SK-N-SH treated with all-trans-retinoic acid at 6 μM for 48 hours (cell line): ENCODE measurements around the gene FGGY.

Experiments
- ATAC-seq: fragments of 200-7000 bp; cut with Tn5 transposase; 3 replicates; pipeline ENCODE4 v1.9.1; 2020; ENCODE audit warnings: mild to moderate bottlenecking, moderate library complexity
- ARNTL ChIP-seq: fragments of 450-650 bp; formaldehyde crosslinking; IDR thresholded peaks from 2 replicates; pipeline ENCODE4 v1.5.0; 2020; ENCODE audit warnings: low read depth, mild to moderate bottlenecking, moderate library complexity, borderline replicate concordance
- BACH2 ChIP-seq: fragments of 250-450 bp; sonication (Bioruptor Pico); IDR thresholded peaks from 2 replicates; pipeline ENCODE4 v1.9.0; 2021; ENCODE audit warnings: mild to moderate bottlenecking, borderline replicate concordance
- CSDC2 ChIP-seq: fragments of 250-450 bp; sonication (Bioruptor Pico); IDR thresholded peaks from 2 replicates; pipeline ENCODE4 v1.5.0; 2020; ENCODE audit warnings: mild to moderate bottlenecking, moderate library complexity
- ESRRG ChIP-seq: fragments of 250-450 bp; sonication (Bioruptor Pico); IDR thresholded peaks from 2 replicates; pipeline ENCODE4 v1.6.1; 2021; ENCODE audit warnings: mild to moderate bottlenecking
- ISL1 ChIP-seq: fragments of 250-450 bp; sonication (Bioruptor Pico); IDR thresholded peaks from 2 replicates; pipeline ENCODE4 v2.1.2; 2022; ENCODE audit warnings: mild to moderate bottlenecking, moderate library complexity
- OSR1 ChIP-seq: fragments of 250-450 bp; sonication (Bioruptor Pico); IDR thresholded peaks from 2 replicates; pipeline ENCODE4 v1.8.0; 2022; ENCODE audit warnings: moderate library complexity, mild to moderate bottlenecking, inconsistent platforms
- PPARA ChIP-seq: fragments of 250-450 bp; sonication (Bioruptor Pico); IDR thresholded peaks from 2 replicates; pipeline ENCODE4 v1.5.0; 2020; ENCODE audit warnings: mild to moderate bottlenecking, borderline replicate concordance
- RARB ChIP-seq: fragments of 250-450 bp; sonication (Bioruptor Pico); IDR thresholded peaks from 2 replicates; pipeline ENCODE4 v1.8.0; 2021; ENCODE audit warnings: mild to moderate bottlenecking, moderate library complexity
- SNAI2 ChIP-seq: fragments of 250-450 bp; sonication (Bioruptor Pico); IDR thresholded peaks from 2 replicates; pipeline ENCODE4 v1.5.0; 2020; ENCODE audit warnings: mild to moderate bottlenecking, moderate library complexity
- TCF4 ChIP-seq: fragments of 250-450 bp; sonication (Bioruptor Pico); IDR thresholded peaks from 2 replicates; pipeline ENCODE4 v1.8.0; 2021; ENCODE audit warnings: mild to moderate bottlenecking, moderate library complexity, borderline replicate concordance
- ZFP3 ChIP-seq: fragments of 250-450 bp; sonication (Bioruptor Pico); IDR thresholded peaks from 2 replicates; pipeline ENCODE4 v1.5.0; 2020; ENCODE audit warnings: mild to moderate bottlenecking, moderate library complexity
- ZFP30 ChIP-seq: fragments of 450-650 bp; formaldehyde crosslinking; IDR thresholded peaks from 2 replicates; pipeline ENCODE4 v1.5.0; 2022; ENCODE audit warnings: mild to moderate bottlenecking, moderate library complexity
- ZNF565 ChIP-seq: fragments of 450-650 bp; formaldehyde crosslinking; conservative IDR thresholded peaks from 2 replicates; pipeline ENCODE4 v1.5.0; 2020; ENCODE audit warnings: low read depth, mild to moderate bottlenecking, moderate library complexity
- ZNF70 ChIP-seq: fragments of 450-650 bp; formaldehyde crosslinking; IDR thresholded peaks from 2 replicates; pipeline ENCODE4 v1.5.0; 2020; ENCODE audit warnings: mild to moderate bottlenecking, moderate library complexity
- ZNF8 ChIP-seq: fragments of 450-650 bp; formaldehyde crosslinking; IDR thresholded peaks from 2 replicates; pipeline ENCODE4 v1.5.0; 2020; ENCODE audit warnings: mild to moderate bottlenecking, moderate library complexity
- TF ChIP-seq, protein P1 (sequence below): fragments of 250-450 bp; sonication (Bioruptor Pico); IDR thresholded peaks from 2 replicates; pipeline ENCODE4 v1.8.0; 2020; ENCODE audit warnings: mild to moderate bottlenecking, moderate library complexity, borderline replicate concordance
- TF ChIP-seq, protein P2 (sequence below): fragments of 250-450 bp; sonication (Bioruptor Pico); IDR thresholded peaks from 2 replicates; pipeline ENCODE4 v1.5.1; 2021; ENCODE audit warnings: mild to moderate bottlenecking, moderate library complexity
- TF ChIP-seq, protein P3 (sequence below): fragments of 250-450 bp; sonication (Bioruptor Pico); IDR thresholded peaks from 2 replicates; pipeline ENCODE4 v1.5.0; 2020; ENCODE audit warnings: mild to moderate bottlenecking, moderate library complexity
- TF ChIP-seq, protein P4 (sequence below): fragments of 250-450 bp; sonication (Bioruptor Pico); IDR thresholded peaks from 2 replicates; pipeline ENCODE4 v1.5.1; 2020; ENCODE audit warnings: low read depth, mild to moderate bottlenecking, moderate library complexity
- TF ChIP-seq, protein P5 (sequence below): fragments of 250-450 bp; sonication (Bioruptor Pico); IDR thresholded peaks from 2 replicates; pipeline ENCODE4 v1.8.0; 2021; ENCODE audit warnings: low read depth, mild to moderate bottlenecking, moderate library complexity, borderline replicate concordance

The FGGY gene

DNA sequence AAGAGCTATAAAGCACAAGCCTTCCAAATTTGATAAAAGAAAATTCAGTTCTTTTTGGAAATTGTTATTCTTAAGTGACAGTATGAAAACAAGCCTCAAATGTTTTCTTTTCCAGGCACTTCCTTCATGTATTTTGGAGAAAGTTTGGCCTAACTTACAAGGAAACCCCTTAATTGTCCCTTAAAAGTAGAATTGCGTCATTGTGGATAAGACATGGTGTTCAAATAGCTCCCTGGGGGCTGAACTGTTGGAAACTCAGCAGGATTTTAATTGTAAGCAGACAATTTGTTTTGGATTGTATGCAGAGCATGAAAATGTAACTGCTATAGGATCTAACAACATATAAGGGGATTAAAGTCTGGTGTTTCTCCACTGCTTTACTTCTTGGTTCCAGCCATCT is 35.4 kb upstream of the FGGY start:
- ATAC-seq, result no peak
- TF ChIP-seq ESRRG (CRISPR knock-in tag), result no peak
- no peak for TF ChIP-seq SNAI2 (CRISPR knock-in tag)
- TF ChIP-seq, protein P1, sequence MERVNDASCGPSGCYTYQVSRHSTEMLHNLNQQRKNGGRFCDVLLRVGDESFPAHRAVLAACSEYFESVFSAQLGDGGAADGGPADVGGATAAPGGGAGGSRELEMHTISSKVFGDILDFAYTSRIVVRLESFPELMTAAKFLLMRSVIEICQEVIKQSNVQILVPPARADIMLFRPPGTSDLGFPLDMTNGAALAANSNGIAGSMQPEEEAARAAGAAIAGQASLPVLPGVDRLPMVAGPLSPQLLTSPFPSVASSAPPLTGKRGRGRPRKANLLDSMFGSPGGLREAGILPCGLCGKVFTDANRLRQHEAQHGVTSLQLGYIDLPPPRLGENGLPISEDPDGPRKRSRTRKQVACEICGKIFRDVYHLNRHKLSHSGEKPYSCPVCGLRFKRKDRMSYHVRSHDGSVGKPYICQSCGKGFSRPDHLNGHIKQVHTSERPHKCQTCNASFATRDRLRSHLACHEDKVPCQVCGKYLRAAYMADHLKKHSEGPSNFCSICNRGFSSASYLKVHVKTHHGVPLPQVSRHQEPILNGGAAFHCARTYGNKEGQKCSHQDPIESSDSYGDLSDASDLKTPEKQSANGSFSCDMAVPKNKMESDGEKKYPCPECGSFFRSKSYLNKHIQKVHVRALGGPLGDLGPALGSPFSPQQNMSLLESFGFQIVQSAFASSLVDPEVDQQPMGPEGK, result no peak
- TF ChIP-seq ISL1, result no peak
- TF ChIP-seq, protein P2, sequence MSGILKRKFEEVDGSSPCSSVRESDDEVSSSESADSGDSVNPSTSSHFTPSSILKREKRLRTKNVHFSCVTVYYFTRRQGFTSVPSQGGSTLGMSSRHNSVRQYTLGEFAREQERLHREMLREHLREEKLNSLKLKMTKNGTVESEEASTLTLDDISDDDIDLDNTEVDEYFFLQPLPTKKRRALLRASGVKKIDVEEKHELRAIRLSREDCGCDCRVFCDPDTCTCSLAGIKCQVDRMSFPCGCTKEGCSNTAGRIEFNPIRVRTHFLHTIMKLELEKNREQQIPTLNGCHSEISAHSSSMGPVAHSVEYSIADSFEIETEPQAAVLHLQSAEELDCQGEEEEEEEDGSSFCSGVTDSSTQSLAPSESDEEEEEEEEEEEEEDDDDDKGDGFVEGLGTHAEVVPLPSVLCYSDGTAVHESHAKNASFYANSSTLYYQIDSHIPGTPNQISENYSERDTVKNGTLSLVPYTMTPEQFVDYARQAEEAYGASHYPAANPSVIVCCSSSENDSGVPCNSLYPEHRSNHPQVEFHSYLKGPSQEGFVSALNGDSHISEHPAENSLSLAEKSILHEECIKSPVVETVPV, result no peak
- no peak for TF ChIP-seq OSR1
- TF ChIP-seq RARB (CRISPR knock-in tag), result no peak
- TF ChIP-seq BACH2 (CRISPR knock-in tag), result no peak
- no peak for TF ChIP-seq ZNF8 (CRISPR knock-in tag)
- TF ChIP-seq TCF4 (CRISPR knock-in tag), result no peak
- TF ChIP-seq ZFP30 (CRISPR knock-in tag), result no peak
- TF ChIP-seq ZFP3 (CRISPR knock-in tag), result no peak
- TF ChIP-seq ZNF70, result no peak
- no peak for TF ChIP-seq ZNF565 (CRISPR knock-in tag)
- TF ChIP-seq, protein P3, sequence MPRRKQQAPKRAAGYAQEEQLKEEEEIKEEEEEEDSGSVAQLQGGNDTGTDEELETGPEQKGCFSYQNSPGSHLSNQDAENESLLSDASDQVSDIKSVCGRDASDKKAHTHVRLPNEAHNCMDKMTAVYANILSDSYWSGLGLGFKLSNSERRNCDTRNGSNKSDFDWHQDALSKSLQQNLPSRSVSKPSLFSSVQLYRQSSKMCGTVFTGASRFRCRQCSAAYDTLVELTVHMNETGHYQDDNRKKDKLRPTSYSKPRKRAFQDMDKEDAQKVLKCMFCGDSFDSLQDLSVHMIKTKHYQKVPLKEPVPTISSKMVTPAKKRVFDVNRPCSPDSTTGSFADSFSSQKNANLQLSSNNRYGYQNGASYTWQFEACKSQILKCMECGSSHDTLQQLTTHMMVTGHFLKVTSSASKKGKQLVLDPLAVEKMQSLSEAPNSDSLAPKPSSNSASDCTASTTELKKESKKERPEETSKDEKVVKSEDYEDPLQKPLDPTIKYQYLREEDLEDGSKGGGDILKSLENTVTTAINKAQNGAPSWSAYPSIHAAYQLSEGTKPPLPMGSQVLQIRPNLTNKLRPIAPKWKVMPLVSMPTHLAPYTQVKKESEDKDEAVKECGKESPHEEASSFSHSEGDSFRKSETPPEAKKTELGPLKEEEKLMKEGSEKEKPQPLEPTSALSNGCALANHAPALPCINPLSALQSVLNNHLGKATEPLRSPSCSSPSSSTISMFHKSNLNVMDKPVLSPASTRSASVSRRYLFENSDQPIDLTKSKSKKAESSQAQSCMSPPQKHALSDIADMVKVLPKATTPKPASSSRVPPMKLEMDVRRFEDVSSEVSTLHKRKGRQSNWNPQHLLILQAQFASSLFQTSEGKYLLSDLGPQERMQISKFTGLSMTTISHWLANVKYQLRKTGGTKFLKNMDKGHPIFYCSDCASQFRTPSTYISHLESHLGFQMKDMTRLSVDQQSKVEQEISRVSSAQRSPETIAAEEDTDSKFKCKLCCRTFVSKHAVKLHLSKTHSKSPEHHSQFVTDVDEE (CRISPR knock-in tag), result no peak
- no peak for TF ChIP-seq PPARA (CRISPR knock-in tag)
- TF ChIP-seq, protein P4, sequence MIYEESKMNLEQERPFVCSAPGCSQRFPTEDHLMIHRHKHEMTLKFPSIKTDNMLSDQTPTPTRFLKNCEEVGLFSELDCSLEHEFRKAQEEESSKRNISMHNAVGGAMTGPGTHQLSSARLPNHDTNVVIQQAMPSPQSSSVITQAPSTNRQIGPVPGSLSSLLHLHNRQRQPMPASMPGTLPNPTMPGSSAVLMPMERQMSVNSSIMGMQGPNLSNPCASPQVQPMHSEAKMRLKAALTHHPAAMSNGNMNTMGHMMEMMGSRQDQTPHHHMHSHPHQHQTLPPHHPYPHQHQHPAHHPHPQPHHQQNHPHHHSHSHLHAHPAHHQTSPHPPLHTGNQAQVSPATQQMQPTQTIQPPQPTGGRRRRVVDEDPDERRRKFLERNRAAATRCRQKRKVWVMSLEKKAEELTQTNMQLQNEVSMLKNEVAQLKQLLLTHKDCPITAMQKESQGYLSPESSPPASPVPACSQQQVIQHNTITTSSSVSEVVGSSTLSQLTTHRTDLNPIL (CRISPR knock-in tag), result no peak
- TF ChIP-seq ARNTL, result no peak
- TF ChIP-seq, protein P5, sequence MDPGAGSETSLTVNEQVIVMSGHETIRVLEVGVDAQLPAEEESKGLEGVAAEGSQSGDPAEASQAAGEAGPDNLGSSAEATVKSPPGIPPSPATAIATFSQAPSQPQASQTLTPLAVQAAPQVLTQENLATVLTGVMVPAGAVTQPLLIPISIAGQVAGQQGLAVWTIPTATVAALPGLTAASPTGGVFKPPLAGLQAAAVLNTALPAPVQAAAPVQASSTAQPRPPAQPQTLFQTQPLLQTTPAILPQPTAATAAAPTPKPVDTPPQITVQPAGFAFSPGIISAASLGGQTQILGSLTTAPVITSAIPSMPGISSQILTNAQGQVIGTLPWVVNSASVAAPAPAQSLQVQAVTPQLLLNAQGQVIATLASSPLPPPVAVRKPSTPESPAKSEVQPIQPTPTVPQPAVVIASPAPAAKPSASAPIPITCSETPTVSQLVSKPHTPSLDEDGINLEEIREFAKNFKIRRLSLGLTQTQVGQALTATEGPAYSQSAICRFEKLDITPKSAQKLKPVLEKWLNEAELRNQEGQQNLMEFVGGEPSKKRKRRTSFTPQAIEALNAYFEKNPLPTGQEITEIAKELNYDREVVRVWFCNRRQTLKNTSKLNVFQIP (CRISPR knock-in tag), result no peak
- TF ChIP-seq, all 23 proteins: peak for 0

DNA sequence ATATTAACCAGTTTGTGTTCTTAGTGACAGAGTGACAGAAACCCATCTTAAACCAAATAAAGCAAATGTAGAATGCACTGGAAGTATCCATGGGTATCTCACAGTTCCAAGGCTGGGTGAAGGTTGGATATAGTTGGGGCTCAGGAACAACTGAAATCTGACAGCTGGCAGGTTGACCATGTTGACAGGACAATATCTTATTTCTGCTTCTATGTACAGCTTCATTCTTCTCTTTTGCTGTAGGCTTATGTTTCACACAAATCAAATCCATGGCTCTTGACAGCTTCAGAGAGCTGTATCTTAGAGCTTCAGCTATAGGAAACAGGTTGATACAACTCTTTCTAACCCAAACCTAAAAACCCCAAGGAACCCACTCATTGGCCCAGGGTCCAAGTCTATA is 34.3 kb upstream of the FGGY start:
- no peak for ATAC-seq
- TF ChIP-seq CSDC2 (CRISPR knock-in tag), result no peak
- no peak for TF ChIP-seq RARB (CRISPR knock-in tag)
- TF ChIP-seq ESRRG (CRISPR knock-in tag), result no peak

DNA sequence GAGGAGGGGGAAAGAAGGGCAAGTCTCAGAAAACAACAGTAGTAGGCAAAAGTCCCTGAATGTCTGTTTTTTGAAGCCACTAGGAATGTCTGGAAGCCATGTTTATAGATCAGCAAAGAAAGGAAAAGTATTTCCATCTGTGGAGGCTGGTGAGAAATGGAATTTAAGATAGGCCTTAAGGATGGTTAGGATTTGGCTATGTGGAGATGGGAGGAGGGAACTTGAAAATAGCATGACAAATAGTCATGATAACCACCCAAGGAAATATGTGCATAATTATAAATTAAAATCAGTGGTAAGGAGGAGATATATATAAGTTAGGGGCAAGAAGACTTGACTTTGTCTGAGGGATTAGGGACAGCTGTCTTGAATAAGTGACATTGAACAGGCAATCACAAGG is 33.8 kb upstream of the FGGY start:
- no peak for ATAC-seq
- TF ChIP-seq TCF4 (CRISPR knock-in tag) (no peak), ARNTL (no peak), ZFP3 (CRISPR knock-in tag) (no peak), PPARA (CRISPR knock-in tag) (no peak), ZNF8 (CRISPR knock-in tag) (no peak)
- TF ChIP-seq, protein P2, result no peak
